Stimulated activated CD8-positive, alpha-beta memory T cell treated with anti-CD3 and anti-CD28 coated beads, Interleukin-12 subunit alpha, Interleukin-12 subunit beta, amount 100 ng/mL, for 24 hours (primary cell): ENCODE data around the gene SEC61B.

Experiments used
- DNase-seq: peaks from one replicate; pipeline ENCODE4 v3.0.0-alpha.2; 2020; ENCODE audit errors: extremely low read depth

SEC61B gene

DNA sequence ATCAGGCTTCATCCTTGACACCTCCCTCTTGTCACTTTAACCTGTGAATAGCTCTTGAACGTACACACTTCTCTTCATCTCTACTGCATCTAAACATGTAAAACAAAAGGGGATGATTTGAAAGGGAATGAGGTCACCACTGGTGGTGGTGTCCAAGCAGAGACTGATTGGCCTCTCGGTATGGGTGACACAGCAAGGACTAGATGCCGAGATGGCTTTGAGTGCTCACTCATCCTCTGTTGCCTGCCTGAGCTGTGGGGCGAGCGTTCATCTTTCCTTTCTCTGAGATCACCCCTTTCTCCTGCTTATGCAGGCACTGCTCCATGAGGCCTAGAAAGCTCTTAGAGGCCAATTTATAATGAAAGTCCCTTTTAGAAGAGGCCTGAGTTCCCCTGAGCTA lies 51.9 kb downstream of the SEC61B start:
- no peak for DNase-seq

DNA sequence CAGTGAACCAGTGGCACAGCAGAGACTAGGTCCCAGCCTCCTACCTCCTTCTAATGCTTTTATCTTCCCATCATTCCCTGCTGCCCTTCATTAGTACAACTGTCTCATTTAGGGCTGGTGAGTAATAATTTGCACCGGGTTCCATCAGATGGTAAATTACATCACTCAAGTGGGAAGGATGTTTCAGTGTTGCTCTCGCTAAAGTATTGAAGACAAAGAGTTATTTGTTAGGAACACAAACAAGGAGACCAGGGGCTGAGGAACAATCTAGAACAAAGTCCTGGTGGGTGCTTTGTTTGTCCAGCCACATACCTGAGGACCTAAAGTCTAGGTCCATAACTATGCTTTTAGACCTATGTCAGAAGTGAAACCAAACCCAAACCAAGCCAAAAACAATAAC lies 52.4 kb downstream of the SEC61B start:
- no peak for DNase-seq
